Breast epithelium (tissue), 3 donors: ENCODE results near the gene ACAT2.

Experiments
- POLR2AphosphoS5 ChIP-seq, 3 donors: sonication (generic); formaldehyde crosslinking; IDR thresholded peaks; one replicate each; pipeline ENCODE4 v1.6.1; 2017; ENCODE audit warnings: antibody characterized with exemption in 3 of 3
- TF ChIP-seq, protein P1 (sequence below), 3 donors: fragments of 450-650 bp; IDR thresholded peaks; one replicate each; pipeline ENCODE4 v1.5.1; 2016 to 2017; ENCODE audit warnings: antibody characterized with exemption in 3 of 3, mild to moderate bottlenecking in 3 of 3, moderate library complexity in 3 of 3

DNA sequence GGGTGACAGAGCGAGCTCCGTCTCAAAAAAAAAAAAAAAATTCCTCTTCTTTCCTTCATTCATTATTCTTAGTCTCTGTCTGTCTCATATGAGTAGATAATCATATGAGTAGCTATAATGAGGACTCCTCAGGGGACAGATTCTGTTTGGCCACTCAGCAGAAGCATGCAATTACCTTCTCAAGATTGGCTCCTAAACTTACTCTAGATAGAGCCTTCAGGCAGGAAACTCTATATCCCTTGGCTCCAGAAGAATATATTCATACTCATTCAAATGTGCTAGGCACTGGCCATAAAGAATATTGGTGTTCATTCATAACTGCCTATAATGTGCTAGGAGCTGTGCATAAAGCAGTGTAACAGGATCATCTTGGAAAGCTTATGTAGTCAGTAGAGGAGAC is 2.2 kb upstream of the ACAT2 start:
- TF ChIP-seq, protein P1, sequence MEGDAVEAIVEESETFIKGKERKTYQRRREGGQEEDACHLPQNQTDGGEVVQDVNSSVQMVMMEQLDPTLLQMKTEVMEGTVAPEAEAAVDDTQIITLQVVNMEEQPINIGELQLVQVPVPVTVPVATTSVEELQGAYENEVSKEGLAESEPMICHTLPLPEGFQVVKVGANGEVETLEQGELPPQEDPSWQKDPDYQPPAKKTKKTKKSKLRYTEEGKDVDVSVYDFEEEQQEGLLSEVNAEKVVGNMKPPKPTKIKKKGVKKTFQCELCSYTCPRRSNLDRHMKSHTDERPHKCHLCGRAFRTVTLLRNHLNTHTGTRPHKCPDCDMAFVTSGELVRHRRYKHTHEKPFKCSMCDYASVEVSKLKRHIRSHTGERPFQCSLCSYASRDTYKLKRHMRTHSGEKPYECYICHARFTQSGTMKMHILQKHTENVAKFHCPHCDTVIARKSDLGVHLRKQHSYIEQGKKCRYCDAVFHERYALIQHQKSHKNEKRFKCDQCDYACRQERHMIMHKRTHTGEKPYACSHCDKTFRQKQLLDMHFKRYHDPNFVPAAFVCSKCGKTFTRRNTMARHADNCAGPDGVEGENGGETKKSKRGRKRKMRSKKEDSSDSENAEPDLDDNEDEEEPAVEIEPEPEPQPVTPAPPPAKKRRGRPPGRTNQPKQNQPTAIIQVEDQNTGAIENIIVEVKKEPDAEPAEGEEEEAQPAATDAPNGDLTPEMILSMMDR (IDR thresholded peaks at IDR 0.05) = no peak
- TF ChIP-seq POLR2AphosphoS5 (IDR thresholded peaks at IDR 0.05) = no peak
